Middle frontal gyrus (tissue), 1 donor: ENCODE data around the gene SART3.

ENCODE experiments used
- DNase-seq: peaks from one replicate; pipeline ENCODE4 v3.0.0-alpha.2; 2015; ENCODE audit warnings: low spot score; ENCODE audit errors: extremely low spot score

Gene SART3, protein sequence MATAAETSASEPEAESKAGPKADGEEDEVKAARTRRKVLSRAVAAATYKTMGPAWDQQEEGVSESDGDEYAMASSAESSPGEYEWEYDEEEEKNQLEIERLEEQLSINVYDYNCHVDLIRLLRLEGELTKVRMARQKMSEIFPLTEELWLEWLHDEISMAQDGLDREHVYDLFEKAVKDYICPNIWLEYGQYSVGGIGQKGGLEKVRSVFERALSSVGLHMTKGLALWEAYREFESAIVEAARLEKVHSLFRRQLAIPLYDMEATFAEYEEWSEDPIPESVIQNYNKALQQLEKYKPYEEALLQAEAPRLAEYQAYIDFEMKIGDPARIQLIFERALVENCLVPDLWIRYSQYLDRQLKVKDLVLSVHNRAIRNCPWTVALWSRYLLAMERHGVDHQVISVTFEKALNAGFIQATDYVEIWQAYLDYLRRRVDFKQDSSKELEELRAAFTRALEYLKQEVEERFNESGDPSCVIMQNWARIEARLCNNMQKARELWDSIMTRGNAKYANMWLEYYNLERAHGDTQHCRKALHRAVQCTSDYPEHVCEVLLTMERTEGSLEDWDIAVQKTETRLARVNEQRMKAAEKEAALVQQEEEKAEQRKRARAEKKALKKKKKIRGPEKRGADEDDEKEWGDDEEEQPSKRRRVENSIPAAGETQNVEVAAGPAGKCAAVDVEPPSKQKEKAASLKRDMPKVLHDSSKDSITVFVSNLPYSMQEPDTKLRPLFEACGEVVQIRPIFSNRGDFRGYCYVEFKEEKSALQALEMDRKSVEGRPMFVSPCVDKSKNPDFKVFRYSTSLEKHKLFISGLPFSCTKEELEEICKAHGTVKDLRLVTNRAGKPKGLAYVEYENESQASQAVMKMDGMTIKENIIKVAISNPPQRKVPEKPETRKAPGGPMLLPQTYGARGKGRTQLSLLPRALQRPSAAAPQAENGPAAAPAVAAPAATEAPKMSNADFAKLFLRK

GRCh38 chr12:108560752-108561719, at the start of gene SART3:
SART3 (minus strand) TSS chr12:108561173; CDS start chr12:108561154, 19 bp downstream.
- DNase-seq = peak; percentile 74

DNA sequence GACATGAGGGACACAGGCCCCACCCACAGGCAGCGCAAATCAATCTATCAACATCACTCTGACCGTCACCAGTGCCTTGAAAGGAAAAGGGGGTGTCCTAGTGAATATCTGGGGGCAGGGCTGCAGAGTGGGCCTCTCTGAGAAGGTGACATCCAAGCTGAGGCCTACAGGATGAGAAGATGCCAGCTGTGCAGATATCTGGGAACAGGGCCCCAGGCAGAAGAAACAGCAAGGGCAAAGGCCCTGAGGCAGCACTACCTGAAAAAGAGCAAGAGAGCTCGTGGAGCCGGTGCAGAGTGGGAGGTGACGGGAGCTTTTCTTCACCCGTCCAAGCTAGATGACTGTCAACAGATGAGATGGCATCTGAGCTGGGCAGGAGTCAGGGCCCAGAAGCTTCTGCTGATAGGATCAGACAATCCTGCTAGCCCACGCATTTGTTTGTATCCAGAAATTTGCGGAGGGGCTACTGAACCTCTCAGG, 49.4 kb upstream of the SART3 start:
- DNase-seq = no peak

DNA sequence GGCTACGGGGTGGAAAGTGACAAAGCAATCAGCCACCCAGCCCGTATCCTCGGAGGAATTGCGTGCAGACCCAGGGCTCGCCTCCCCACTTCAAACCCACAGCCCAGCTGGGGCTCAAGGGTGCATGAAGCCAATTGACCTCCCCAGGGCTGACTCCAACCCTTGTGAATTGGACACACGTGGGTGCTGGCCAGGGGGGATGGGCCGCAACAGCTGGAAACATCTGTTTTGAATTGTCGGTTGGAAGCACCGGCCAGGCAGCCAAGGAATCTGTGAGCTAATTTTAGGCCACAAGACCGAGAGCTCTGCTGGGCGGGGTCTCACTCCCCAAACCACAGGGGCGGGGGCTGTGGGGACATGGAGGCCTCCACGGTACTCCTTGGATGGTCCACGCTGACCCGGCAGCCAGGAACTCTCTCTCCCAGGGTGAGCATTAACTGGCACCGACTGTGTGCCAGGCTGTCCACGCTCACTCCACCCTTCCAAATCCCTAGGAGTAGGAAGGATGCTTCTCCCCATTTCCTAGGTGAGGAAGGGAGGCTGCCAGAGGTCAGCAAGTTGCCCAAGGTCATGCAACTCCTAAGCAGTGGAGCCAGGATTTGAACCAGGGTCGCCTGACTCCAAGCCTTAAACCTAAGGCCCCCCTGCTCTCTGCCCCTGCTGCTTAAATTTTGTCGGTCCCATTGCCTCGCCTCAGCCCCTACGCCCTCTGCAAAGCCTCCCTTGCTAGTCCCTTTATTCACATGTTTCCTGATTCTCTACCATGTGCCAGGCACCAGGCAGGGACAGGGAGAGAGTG, 48.8 kb upstream of the SART3 start:
- DNase-seq = no peak

DNA sequence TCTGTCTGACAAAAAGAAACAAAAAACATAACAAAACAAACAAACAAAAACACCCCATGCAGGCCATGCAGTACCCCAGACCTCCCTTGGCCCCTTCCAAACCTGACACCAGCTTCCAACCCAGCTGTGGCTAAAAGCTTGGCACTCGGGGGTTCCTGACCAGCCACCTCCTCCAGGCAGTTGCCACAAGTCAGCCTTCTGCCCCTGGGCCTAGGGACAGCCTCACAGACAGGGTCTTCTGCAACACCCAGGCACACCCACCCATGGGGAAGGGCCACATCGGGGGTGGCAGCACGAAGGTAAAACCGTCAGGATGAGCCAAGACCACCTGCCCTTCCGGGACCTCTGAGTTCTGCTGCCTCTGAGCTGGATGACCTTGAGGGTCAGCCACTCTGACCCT, 47.6 kb upstream of the SART3 start:
- no peak for DNase-seq

DNA sequence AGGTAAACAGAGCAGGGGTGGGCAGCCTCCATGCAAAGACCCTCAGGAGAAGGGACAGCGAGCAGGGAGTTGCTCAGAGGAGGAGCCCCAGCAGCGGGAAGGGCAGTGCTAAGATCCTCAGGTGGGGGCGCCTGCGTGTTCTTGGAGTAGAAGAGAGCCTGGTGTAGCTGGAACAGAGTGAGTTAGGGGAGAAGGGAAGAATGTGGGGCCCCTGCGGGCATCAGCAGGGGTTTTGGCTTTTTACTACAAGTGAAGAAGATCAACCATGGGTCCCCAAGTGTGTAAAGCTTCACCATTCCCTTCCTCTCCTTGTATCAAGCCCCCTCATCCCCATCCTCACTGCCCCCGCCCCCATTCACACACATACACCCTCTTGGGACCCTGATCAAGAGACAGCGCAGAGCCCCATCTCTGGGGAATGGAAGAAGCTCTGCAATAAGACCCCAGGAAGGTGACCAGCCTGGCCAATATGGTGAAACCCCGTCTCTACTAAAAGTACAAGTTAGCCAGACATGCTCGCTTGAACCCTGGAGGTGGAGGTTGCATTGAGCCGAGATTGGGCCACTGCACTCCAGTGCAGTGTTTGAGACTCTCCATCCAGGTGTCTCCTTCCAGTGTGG, 47.1 kb upstream of the SART3 start:
- no peak for DNase-seq

DNA sequence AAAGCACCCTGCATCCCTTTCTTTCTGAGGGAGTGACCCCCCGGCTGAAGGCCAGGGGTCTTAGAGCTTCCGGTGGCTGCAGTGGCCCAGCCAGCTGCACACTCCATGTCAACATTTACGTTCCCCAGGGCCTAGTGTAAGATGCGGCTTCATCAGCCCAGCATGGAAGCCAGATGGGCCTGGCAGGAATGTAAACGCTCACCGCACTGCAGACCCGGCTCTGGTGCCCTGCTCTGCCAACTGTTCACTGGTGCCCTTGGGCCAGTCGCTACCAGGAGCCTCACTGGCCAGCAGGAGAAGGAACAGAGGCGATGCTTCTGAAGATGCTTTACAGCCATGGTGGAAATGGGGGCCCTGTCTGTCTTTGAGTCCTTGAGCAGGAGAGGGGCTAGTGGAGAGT, 45.5 kb upstream of the SART3 start:
- no peak for DNase-seq

GRCh38 chr12:108605690-108606406, 44.9 kb upstream of the SART3 start:
- DNase-seq = no peak

DNA sequence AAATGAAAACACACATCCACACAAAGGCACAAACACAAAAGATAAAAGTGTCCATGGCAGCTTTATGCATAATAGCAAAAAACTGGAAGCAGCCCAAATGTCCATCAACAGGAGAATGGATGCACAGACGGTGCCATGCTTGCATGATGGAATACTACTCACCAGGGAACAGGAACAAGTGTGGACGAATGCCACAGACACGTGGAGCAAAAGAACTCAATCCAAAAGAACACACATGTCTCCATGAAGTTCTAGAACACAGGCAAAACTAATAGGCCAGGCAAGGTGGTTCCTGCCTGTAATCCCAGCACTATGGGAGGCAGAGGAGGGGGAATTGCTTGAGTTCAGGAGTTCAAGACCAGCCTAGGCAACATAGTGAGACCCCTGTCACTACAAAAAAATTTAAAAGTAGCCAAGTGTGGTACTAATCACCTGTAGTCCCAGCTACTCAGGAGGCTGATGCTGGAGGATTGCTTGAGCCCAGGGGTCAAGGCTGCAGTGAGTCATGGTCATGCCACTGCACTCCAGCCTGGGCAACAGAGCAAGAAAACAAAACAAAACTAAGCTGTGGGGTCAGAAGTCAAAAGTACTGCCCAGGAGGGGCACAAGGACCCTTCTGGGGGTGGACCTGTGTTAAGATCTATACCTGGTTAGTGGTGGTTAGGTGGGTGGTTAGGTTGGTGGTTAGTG, 44.2 kb upstream of the SART3 start:
- DNase-seq = no peak

DNA sequence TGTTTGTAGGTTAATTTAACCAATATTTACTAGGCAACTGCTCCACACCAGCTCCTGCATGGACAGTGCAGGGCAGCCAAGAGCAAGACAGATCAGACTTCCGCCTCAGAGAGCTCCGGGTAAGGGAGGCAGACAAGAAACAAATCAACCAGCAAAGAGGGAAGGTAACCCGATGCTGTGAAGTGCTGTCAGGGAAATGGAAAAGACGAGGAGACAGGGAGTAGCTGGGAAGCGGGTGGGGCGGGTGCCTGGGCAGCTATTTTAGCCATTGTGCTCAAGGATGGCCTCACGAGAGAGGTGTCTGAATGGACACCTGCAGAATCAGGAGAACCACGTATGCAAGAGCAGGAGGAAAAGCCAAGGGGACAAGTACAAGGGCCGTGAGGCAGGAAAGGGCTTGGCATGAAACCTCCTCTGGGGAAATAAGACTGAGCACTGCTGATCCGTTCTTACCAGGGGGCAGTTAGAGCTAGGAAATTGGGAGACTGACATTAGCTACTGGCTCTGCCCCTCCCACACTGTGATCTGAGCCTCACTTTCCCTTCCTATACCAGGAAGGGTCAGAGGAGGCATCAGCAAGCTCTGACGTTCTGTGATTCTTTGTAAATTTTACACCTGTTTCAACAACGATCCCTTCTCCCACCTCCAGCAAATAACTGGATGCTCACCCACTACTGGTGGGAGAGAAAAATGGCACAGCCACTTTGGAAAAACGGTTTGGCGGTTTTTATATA, 43.4 kb upstream of the SART3 start:
- DNase-seq = no peak

DNA sequence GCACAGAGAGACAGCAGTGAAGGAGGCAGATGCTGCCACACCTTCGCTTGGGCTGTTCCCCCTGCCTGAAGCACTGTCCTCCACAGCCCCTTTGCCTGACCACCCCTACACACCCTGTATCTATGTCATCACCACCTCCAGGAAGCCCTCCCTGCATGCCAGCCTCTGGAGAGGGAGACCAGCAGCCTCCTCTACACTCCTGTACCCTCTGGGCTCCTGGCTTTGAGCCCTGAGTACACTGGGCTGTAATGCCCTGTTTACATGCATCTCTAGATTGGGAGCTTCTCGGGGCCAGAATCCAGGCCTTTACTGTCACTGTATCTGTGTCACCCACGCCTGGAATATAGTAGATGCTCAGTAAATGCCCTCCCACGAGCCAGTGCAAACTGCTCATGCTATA, 42.8 kb upstream of the SART3 start:
- DNase-seq = no peak

- DNase-seq = no peak
Observed at GRCh38 chr12:108602976-108603704, 42.2 kb upstream of the SART3 start.

- no peak for DNase-seq
Observed at GRCh38 chr12:108602209-108602705, 41.3 kb upstream of the SART3 start.

DNA sequence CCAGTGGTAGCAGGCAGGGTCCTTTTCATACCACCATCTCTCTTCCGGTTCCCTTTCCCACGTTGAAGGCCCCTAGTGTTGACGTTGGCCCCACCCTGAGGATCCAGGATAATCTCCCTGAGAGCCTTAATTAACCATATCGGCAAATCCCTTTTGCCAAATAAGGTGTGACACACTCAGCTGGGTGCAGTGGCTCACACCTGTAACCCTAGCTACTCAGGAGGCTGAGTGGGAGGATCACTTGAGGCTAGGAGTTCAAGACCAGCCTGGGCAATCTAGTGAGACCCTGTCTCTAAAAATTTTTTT, 39.7 kb upstream of the SART3 start:
- no peak for DNase-seq

DNA sequence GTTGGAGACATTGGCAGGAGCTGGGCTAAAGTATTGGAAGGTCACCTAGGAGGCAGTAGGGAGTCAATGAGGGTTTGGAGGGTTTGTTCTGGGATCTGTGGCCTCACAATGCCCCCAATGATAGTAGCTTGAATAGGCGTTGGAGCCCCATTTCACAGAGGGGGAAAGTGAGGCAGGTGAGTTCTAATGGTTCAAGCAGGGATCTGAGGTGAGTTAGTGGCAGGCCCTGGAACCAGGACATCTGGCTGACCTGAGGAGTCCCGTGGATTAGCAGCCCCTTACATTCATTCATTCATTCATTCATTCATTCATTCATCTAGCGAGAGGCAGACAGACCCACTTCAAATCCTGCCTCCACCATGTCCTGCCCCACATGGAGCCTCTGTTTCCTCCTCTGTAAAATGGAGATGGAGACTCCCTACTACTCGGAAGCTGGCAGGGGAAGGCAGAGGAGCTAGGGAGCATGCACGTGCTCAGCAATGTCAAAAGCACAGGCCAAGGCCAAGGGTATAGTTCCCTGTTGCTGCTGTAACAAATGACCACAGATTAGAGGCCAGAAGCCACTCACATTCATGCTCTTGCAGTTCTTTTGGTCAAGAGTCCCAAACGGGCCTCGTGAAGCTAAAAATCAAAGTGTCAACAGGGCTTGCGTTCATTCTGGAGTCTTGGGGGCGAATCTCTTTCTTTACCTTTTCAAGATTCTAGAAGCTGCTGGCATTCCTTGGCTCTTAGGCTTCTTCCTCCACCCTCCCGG, 39.2 kb upstream of the SART3 start:
- no peak for DNase-seq

DNA sequence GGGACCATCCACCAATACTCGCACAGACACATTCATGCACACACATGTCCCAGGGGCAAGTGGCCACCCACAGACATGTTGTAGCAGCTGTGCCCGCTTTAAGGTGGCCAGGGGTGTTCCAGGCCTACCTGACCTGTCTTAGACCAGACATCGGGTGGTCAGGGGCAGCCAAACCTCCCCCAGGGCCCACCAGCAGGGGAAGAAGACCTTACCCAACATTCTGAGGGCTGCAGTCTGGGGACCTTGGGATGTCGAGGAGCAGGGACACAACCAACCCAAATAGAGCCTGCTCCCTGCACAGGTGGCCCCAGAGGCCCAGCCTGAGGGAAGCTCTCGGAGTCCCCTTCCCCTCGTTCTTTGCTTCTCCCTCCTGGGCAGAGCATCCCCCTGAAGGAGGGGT, 38.6 kb upstream of the SART3 start:
- no peak for DNase-seq

DNA sequence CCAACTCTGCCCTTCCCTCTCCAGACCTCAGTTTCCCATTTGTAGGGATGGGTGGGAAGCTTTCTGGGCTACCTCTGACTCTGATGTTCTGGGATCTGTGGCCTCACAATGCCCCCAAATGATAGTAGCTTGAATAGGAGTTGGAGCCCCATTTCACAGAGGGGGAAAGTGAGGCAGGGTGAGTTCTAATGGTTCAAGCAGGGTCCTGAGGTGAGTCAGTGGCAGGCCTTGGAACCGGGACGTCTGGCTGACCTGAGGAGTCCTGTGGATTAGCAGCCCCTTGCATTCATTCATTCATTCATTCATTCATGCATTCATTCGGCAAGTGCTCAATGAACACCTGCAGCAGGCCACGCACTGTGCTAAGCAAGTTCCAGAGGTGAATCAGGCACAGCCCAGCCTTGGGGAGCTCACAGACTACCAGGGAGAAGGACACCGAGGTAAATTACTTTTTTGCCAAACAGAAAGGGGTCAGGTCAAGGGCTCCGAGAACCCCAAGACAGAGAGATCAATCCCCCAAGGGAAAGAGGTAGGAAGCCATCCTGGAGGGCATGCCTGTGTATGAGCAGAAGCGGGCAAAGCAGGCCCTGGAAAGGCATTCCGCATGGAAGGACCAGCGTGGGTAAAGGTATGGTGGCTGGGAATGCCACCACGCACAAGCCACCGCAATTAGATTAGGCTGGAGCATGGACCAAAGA, 37.7 kb upstream of the SART3 start:
- DNase-seq = no peak
